MCF 10A (cell line): ENCODE measurements around the gene AFDN. TPM values are rescaled to one million over a fixed set of nuclear protein-coding genes. Genes with fewer than 3 reads are reported as not detected.

Experiments used
- BruUV-seq: library from RNA; stranded (reverse); fragments of 400-500 nt; replicated peaks from 2 replicates; lab custom pipeline; 2021; lab: Mats Ljungman, UMichigan
- CTCF ChIA-PET: fragments of 300-600 bp; sonication (Branson Sonifier 250); formaldehyde crosslinking; extraction: SDS; loops from one replicate; lab custom pipeline; 2021; ENCODE audit warnings: antibody characterized with exemption, inconsistent platforms; lab: Yijun Ruan, JAX
- POLR2A ChIA-PET: fragments of 300-600, 350-650 bp; sonication (Branson Sonifier 250); formaldehyde crosslinking; extraction: SDS; loops from one replicate; lab custom pipeline; 2020; ENCODE audit warnings: antibody characterized with exemption, inconsistent platforms; lab: Yijun Ruan, JAX
- DNase-seq: peaks from one replicate; pipeline ENCODE4 v3.0.0-alpha.2; 2018; ENCODE audit not compliant: unreplicated experiment
- H3K27ac Mint-ChIP-seq: one replicate; pipeline ENCODE4 v1.8.0; 2022; ENCODE audit warnings: mild to moderate bottlenecking, low read depth, mixed read lengths; ENCODE audit not compliant: unreplicated experiment
- H3K27me3 Mint-ChIP-seq: one replicate; pipeline ENCODE4 v1.8.0; 2022; ENCODE audit warnings: mixed read lengths; ENCODE audit not compliant: insufficient read depth, unreplicated experiment
- H3K36me3 Mint-ChIP-seq: one replicate; pipeline ENCODE4 v1.8.0; 2022; ENCODE audit warnings: mild to moderate bottlenecking, moderate library complexity, mixed read lengths; ENCODE audit not compliant: insufficient read depth, unreplicated experiment
- H3K4me1 Mint-ChIP-seq: one replicate; pipeline ENCODE4 v1.8.0; 2022; ENCODE audit warnings: mixed read lengths; ENCODE audit not compliant: insufficient read depth, unreplicated experiment
- H3K4me3 Mint-ChIP-seq: one replicate; pipeline ENCODE4 v1.8.0; 2022; ENCODE audit warnings: mild to moderate bottlenecking, moderate library complexity, mixed read lengths; ENCODE audit not compliant: unreplicated experiment
- H3K9me3 Mint-ChIP-seq: one replicate; pipeline ENCODE4 v1.8.0; 2022; ENCODE audit warnings: mixed read lengths; ENCODE audit not compliant: unreplicated experiment
- intact Hi-C: fragments of 100-400 bp; cut with micrococcal nuclease; formaldehyde crosslinking; loops from 2 replicates; pipeline ENCODE4 v1.14.1; 2022
- total RNA-seq: library from RNA; stranded (reverse); gene quantifications from 2 replicates; pipeline ENCODE4 v1.2.3, GENCODE V29; 2022
- TF ChIP-seq, protein P1 (sequence below): fragments of 200-600 bp; IDR thresholded peaks from one replicate; pipeline ENCODE4 v1.8.0; 2022; ENCODE audit warnings: antibody characterized with exemption, mild to moderate bottlenecking; ENCODE audit not compliant: unreplicated experiment

AFDN gene
- total RNA-seq, 1 experiment from 2014 or later, result 115 TPM

- Mint-ChIP-seq H3K27ac (no peak overlapping the region), H3K27me3 (peaks cover 15% of the 10 kb centered on the region), H3K4me3 (no peak overlapping the region), H3K4me1 (no peaks in the 10 kb centered on the region), H3K9me3 (no peaks in the 10 kb centered on the region), H3K36me3 (no peaks in the 10 kb centered on the region)
- DNase-seq, result no peak
- BruUV-seq, result no TSS peak
- CTCF ChIA-PET, result no interaction called here
- TF ChIP-seq, protein P1, sequence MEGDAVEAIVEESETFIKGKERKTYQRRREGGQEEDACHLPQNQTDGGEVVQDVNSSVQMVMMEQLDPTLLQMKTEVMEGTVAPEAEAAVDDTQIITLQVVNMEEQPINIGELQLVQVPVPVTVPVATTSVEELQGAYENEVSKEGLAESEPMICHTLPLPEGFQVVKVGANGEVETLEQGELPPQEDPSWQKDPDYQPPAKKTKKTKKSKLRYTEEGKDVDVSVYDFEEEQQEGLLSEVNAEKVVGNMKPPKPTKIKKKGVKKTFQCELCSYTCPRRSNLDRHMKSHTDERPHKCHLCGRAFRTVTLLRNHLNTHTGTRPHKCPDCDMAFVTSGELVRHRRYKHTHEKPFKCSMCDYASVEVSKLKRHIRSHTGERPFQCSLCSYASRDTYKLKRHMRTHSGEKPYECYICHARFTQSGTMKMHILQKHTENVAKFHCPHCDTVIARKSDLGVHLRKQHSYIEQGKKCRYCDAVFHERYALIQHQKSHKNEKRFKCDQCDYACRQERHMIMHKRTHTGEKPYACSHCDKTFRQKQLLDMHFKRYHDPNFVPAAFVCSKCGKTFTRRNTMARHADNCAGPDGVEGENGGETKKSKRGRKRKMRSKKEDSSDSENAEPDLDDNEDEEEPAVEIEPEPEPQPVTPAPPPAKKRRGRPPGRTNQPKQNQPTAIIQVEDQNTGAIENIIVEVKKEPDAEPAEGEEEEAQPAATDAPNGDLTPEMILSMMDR, result no peak
- POLR2A ChIA-PET, result interaction anchor here (1.0 kb wide), 1 partner anchor 32 kb away, joined by 3 read pairs; no protein-coding TSS in a partner anchor
- intact Hi-C loops, result no loop called here
Measured at GRCh38 chr6:167995731-167996151, 169.0 kb downstream of the AFDN start.

DNA sequence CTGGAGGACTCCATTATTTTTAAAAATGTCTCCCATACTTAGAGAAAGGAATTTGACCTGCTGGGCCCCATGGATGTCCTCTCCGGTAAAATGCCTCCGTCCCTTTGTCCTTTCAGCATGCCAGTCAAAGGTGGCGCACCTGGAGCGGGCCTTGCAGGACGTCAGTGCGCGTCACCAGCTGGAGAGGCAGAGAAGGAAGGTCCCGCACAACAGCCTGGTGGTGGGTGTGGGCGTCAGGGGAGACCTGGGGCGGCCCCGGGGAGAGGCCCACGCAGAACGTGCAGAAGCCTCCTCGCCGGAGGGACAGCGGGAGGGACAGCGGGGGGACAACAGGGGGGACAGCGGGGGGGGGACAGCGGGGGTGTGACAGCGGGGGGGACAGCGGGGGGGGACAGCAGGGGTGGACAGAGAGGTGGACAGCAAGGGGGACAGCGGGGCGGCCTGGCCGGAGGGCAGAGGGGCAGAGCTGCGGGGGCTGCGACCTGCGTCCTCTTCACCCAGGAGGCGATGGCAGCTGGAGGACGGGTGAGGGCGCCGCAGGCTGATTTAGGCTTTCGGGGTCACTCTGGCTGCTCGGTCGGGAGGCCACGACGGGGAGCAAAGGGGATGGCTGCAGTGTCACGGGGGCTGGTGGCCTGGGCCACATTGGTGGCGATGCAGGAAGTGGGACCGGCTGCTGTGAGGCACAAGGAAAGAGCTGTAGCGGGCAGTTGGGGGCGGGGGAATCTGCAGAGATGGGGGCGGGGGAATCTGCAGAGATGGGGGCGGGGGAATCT is 169.9 kb downstream of the AFDN start:
- Mint-ChIP-seq H3K4me1 (no peaks in the 10 kb centered on the region), H3K9me3 (no peaks in the 10 kb centered on the region), H3K27ac (no peak overlapping the region), H3K27me3 (peaks cover 15% of the 10 kb centered on the region), H3K36me3 (no peaks in the 10 kb centered on the region), H3K4me3 (no peak overlapping the region)
- CTCF ChIA-PET, result no interaction called here
- intact Hi-C loops, result no loop called here
- POLR2A ChIA-PET, result interaction anchor here (1.0 kb wide), 1 partner anchor 33 kb away, joined by 3 read pairs; no protein-coding TSS in a partner anchor
- TF ChIP-seq, protein P1, result no peak
- BruUV-seq, result no TSS peak
- DNase-seq, result no peak

DNA sequence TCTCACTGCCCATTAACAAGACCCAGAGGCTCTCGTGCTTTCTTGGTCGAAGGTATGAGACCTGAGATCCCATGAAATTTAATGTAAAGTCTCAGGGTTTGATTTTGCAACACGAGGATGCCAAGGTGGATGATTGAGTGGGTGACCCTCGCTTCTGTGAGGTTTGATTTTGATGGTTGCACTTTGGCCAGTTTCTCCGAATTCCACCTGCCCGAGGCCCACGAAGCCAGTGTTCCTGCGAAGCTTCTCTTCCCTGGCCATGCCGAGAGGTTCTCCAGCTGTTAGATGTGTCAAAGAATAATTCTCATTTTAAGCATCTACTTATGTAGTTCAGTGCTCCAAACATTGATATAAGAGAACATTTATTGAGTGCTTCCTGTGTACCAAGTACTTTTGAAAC is 170.9 kb downstream of the AFDN start, which contains the start of gene KIF25:
KIF25 (plus strand) TSS at position 30 of the 400 bp plus-strand sequence. CDS start 31,915 bp downstream, outside the sequence.
- Mint-ChIP-seq H3K4me1 (no peaks in the 10 kb centered on the region), H3K9me3 (no peaks in the 10 kb centered on the region), H3K36me3 (no peaks in the 10 kb centered on the region), H3K4me3 (no peak within 1 kb of the TSS), H3K27me3 (peaks cover 17% of the 10 kb centered on the region), H3K27ac (no peak within 1 kb of the TSS)
- POLR2A ChIA-PET, result no interaction called here
- intact Hi-C loops, result no loop called here
- TF ChIP-seq, protein P1, result no peak
- DNase-seq, result no peak
- CTCF ChIA-PET, result no interaction called here
- BruUV-seq, result no TSS peak

DNA sequence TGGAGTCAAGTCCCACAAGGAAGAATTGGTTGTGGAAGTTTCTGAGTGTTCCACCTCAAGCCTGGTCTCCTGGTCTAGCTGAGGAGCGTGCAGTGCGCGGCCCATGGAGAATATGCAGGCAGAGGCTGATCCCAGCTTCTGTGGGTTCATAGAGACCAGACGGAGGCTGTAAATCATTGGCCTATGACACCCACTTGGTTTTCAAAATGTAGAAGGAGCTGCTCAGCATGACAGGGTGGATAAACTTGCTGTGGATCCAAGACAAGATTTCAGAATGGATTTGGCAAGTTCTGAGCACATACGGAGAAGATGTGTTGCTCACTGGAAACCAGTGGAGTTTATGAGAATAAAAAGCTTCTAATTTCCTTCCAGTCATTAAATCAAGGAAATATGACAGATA is 171.5 kb downstream of the AFDN start:
- no peaks in the 10 kb centered on the region for H3K9me3 Mint-ChIP-seq
- DNase-seq, result no peak
- intact Hi-C loops, result no loop called here
- BruUV-seq, result no TSS peak
- CTCF ChIA-PET, result no interaction called here
- no peaks in the 10 kb centered on the region for H3K36me3 Mint-ChIP-seq
- no peak overlapping the region for H3K27ac Mint-ChIP-seq
- no peak overlapping the region for H3K4me3 Mint-ChIP-seq
- peaks cover 5% of the 10 kb centered on the region for H3K4me1 Mint-ChIP-seq
- peaks cover 23% of the 10 kb centered on the region for H3K27me3 Mint-ChIP-seq
- TF ChIP-seq, protein P1, result no peak
- POLR2A ChIA-PET, result interaction anchor here (1.2 kb wide), 1 partner anchor 9 kb away, joined by 3 read pairs; no protein-coding TSS in a partner anchor
